Body of pancreas (tissue), 4 donors: ENCODE data around the gene RAB30. TPM values are rescaled to one million over a fixed set of nuclear protein-coding genes. Genes with fewer than 3 reads are reported as not detected.

Experiments used
- ATAC-seq: fragments of 150-250 bp; one replicate; pipeline ENCODE4 v1.9.1; 2016
- DNase-seq, 4 donors: peaks; one replicate each; pipeline ENCODE4 v3.0.0-alpha.2; 2019
- H3K27ac ChIP-seq, 4 donors: fragments of 200-600 bp; sonication (generic); 1 replicate in 3 of 4; 2 replicates in 1 of 4; pipeline versions ENCODE4 v1.5.1 to v1.6.1; 2016 to 2019; ENCODE audit warnings: mild to moderate bottlenecking in 1 of 4, mixed read lengths in 1 of 4, moderate library complexity in 1 of 4
- H3K27me3 ChIP-seq, 2 donors: fragments of 200-600 bp; sonication (generic); one replicate each; pipeline ENCODE4 v1.6.0; 2016; ENCODE audit warnings: mild to moderate bottlenecking in 1 of 2
- H3K36me3 ChIP-seq, 2 donors: fragments of 200-600 bp; sonication (generic); replicated peaks in 1 of 2; 2 replicates each; pipeline ENCODE4 v1.5.1; 2016; ENCODE audit warnings: low read depth in 2 of 2; ENCODE audit not compliant: insufficient read depth in 1 of 2
- H3K4me1 ChIP-seq: fragments of 200-600 bp; sonication (generic); one replicate; pipeline ENCODE4 v1.6.0; 2016
- H3K4me3 ChIP-seq, 2 donors: fragments of 200-600 bp; sonication (generic); 1 replicate in 1 of 2; 2 replicates in 1 of 2; pipeline ENCODE4 v1.5.1; 2016 to 2019
- H3K9me3 ChIP-seq, 3 donors: fragments of 200-600 bp; sonication (generic); 1 replicate in 2 of 3; 2 replicates in 1 of 3; pipeline ENCODE4 v1.5.1; 2016
- POLR2A ChIP-seq, 3 donors: fragments of 450-650 bp; IDR thresholded peaks; one replicate each; pipeline ENCODE4 v1.6.1; 2016; ENCODE audit warnings: antibody characterized with exemption in 3 of 3, mild to moderate bottlenecking in 2 of 3
- WGBS, 2 donors: methylation state at CpG; one replicate each; pipeline ENCODE4 v1.1.5; 2017; 5-methylcytosine and 5-hydroxymethylcytosine counted together
- intact Hi-C: fragments of 100-400 bp; cut with DNase I; formaldehyde crosslinking; loops from one replicate; pipeline ENCODE4 v1.15.1; 2023
- small RNA-seq: library from RNA; depleted of rRNA; stranded (forward); fragments of <200 nt; gene quantifications from one replicate; pipeline ENCODE3, GENCODE V24; 2016
- total RNA-seq, 2 donors: library from RNA; depleted of rRNA; stranded (reverse); fragments of >200 nt; gene quantifications; one replicate each; pipeline ENCODE4 v1.1.0, GENCODE V29; 2016
- TF ChIP-seq, protein P1 (sequence below), 7 experiments: fragments of 450-650 bp in 4 of 7; fragments of 200-600 bp in 3 of 7; sonication (generic) in 3 of 7; IDR thresholded peaks; one replicate each; pipeline ENCODE4 v1.5.1; 2016 to 2019; ENCODE audit warnings: antibody characterized with exemption in 7 of 7

RAB30 gene
- total RNA-seq, 2 donors from 2014 or later: 1.6 to 10.4 TPM

DNA sequence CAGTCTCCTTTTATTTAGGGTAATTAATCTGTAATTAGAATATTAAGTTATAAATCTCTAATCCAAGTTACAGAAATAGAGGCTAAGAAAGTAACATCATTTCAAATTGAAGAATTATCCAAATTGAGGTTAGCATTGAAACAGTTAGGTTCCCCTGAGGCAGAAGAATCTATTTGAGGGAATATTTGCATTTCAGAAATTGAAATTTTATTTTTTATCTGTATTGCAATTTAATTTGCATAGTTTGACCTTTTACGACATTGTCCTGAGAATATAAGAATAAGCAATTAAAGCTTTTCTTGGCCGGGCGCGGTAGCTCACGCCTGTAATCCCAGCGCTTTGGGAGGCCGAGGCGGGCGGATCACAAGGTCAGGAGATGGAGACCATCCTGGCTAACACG lies 142.6 kb downstream of the RAB30 start:
- no peak for TF ChIP-seq POLR2A (IDR thresholded peaks at IDR 0.05)
- intact Hi-C loops: no loop called here
- H3K4me3 ChIP-seq: no peak overlapping the region
- WGBS, 2 donors: 93 to 96% methylated on average over 10 of the region's 10 CpGs
- no peaks in the 10 kb centered on the region for H3K27me3 ChIP-seq
- no peak overlapping the region for H3K27ac ChIP-seq
- no peaks in the 10 kb centered on the region for H3K36me3 ChIP-seq
- DNase-seq (no peak), ATAC-seq (no peak)
- H3K9me3 ChIP-seq: no peaks in the 10 kb centered on the region
- H3K4me1 ChIP-seq: no peaks in the 10 kb centered on the region

DNA sequence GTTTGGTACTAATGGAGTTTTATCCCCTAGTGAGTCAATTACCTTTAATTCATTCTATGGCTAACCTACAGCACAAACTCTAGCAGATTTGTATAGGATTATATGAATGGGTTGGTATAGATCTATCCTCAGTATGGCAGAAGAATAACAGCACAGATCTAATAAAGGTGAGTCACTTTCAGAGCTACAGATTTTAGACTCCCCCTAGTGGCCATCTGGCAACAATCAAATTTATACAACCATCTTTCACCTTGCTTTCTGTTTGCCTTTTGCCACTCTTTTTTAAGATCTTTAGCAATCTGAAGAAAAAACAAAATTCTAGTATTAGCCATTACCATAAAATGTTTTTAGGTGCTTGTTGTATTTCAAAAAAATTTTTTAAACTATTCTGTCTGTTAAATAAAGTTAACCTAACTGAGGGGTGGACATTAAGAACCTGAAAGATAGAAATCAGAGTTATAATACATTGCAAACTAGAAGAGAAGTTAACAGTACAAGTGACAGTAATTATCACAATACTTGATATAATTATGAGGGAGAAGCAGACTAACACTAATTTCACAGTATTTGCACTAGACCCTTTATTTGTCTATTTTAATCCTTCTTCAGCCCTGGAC lies 144.3 kb downstream of the RAB30 start:
- TF ChIP-seq POLR2A (IDR thresholded peaks at IDR 0.05): no peak
- TF ChIP-seq, protein P1, sequence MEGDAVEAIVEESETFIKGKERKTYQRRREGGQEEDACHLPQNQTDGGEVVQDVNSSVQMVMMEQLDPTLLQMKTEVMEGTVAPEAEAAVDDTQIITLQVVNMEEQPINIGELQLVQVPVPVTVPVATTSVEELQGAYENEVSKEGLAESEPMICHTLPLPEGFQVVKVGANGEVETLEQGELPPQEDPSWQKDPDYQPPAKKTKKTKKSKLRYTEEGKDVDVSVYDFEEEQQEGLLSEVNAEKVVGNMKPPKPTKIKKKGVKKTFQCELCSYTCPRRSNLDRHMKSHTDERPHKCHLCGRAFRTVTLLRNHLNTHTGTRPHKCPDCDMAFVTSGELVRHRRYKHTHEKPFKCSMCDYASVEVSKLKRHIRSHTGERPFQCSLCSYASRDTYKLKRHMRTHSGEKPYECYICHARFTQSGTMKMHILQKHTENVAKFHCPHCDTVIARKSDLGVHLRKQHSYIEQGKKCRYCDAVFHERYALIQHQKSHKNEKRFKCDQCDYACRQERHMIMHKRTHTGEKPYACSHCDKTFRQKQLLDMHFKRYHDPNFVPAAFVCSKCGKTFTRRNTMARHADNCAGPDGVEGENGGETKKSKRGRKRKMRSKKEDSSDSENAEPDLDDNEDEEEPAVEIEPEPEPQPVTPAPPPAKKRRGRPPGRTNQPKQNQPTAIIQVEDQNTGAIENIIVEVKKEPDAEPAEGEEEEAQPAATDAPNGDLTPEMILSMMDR (IDR thresholded peaks at IDR 0.05): peak; percentile 41 to 72 (median 70)
- Histone ChIP-seq H3K4me1 (no peaks in the 10 kb centered on the region), H3K27me3 (no peaks in the 10 kb centered on the region), H3K27ac (no peak overlapping the region), H3K36me3 (no peaks in the 10 kb centered on the region), H3K9me3 (no peaks in the 10 kb centered on the region), H3K4me3 (no peak overlapping the region)
- intact Hi-C loops: no loop called here
- ATAC-seq (peak; percentile 74), DNase-seq (peak in 2 of 4 donors; percentile 25 to 42)

DNA sequence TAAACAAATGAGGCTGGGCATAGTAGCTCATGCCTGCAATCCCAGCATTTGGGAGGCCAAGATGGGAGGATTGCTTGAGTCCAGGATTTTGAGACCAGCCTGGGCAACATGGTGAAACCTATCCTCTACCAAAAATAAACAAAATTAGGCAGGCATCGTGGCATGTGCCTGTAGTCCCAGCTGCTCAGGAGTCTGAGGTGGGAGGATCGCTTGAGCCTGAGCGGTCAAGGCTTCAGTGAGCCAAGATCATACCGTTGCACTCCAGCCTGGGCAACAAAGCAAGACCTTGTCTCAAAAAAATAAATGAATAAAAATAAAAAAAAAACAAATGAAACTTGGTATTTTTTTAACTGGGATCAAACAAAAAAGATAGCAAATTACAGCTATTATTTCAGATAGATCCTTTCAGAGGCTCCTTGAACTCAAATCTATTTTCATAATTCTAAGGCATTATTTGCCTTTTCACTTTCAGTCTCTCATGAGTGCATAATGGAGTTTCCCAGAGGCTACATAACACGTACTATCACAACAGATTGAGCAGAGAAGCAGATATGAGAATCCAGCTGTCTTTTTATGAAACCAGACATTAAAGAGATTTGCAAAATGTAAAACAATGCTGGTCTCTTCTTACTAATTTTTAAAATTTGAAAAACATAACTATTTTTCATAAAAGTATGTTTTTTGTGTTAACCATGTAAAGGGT lies 147.0 kb downstream of the RAB30 start:
- H3K4me1 ChIP-seq: no peaks in the 10 kb centered on the region
- TF ChIP-seq POLR2A (IDR thresholded peaks at IDR 0.05): no peak
- TF ChIP-seq, protein P1 (IDR thresholded peaks at IDR 0.05): no peak
- no peaks in the 10 kb centered on the region for H3K27me3 ChIP-seq
- ATAC-seq (no peak), DNase-seq (no peak)
- no peaks in the 10 kb centered on the region for H3K9me3 ChIP-seq
- intact Hi-C loops: no loop called here
- no peaks in the 10 kb centered on the region for H3K36me3 ChIP-seq
- H3K27ac ChIP-seq: no peak overlapping the region
- no peak overlapping the region for H3K4me3 ChIP-seq
- WGBS, 2 donors: 88 to 89% methylated on average over 5 of the region's 5 CpGs

Small RNAs within 50 kb of the gene (small RNA-seq; reads per million reads assigned to genes)
- gene SNORA70E: not detected

Other genes starting within 250 kb of the RAB30 start
- 10 to 100 TPM; 16.8 to 38.9 TPM for gene PRCP, start 171.5 kb downstream of the RAB30 start, total RNA-seq
- not detected for gene DDIAS, start 170.2 kb downstream of the RAB30 start, total RNA-seq
- 10 to 100 TPM; 53.4 to 74.2 TPM for gene PCF11, start 85.2 kb upstream of the RAB30 start, total RNA-seq
- gene ANKRD42, start 121.8 kb upstream of the RAB30 start, total RNA-seq: 1 to 10 TPM; 8.3 to 9.6 TPM
- 10 to 100 TPM in 1 of 2 donors, 1 to 10 TPM in 1; 7.3 to 43.6 TPM for gene CCDC90B, start 214.5 kb upstream of the RAB30 start, total RNA-seq